IgD-negative memory B cell (primary cell): ENCODE data around the gene API5. TPM values are rescaled to one million over a fixed set of nuclear protein-coding genes. Genes with fewer than 3 reads are reported as not detected.
"Not testable (repeated sequence)": the region's sequence is repeated elsewhere in the genome, so short reads cannot be mapped to it uniquely, and the experiment has no call there.

Source experiments
- H3K27ac Mint-ChIP-seq, 3 donors: one replicate each; pipeline ENCODE4 v1.8.0; 2020 to 2022; ENCODE audit warnings: mild to moderate bottlenecking in 3 of 3, mixed read lengths in 3 of 3, moderate library complexity in 1 of 3
- H3K27me3 Mint-ChIP-seq: one replicate; pipeline ENCODE4 v1.8.0; 2021; ENCODE audit warnings: mixed read lengths
- H3K36me3 Mint-ChIP-seq: one replicate; pipeline ENCODE4 v1.8.0; 2020; ENCODE audit warnings: mild to moderate bottlenecking, mixed read lengths
- H3K4me1 Mint-ChIP-seq, 3 donors: one replicate each; pipeline ENCODE4 v1.8.0; 2020 to 2022; ENCODE audit warnings: mixed read lengths in 3 of 3, mild to moderate bottlenecking in 1 of 3
- H3K4me3 Mint-ChIP-seq, 4 donors: one replicate each; pipeline ENCODE4 v1.8.0; 2020 to 2022; ENCODE audit warnings: mild to moderate bottlenecking in 4 of 4, mixed read lengths in 4 of 4, moderate library complexity in 3 of 4
- H3K9me3 Mint-ChIP-seq, 3 donors: one replicate each; pipeline ENCODE4 v1.8.0; 2020 to 2021; ENCODE audit warnings: mixed read lengths in 3 of 3, mild to moderate bottlenecking in 1 of 3
- polyA plus RNA-seq: library from polyadenylated mRNA; unstranded; fragments of 300-500 nt; fragmentation: Illumina TruSeq; gene quantifications from one replicate; pipeline ENCODE4 v1.2.3, GENCODE V29; 2021

API5 gene
- polyA plus RNA-seq, 1 donor from 2014 or later: 95.1 TPM

DNA sequence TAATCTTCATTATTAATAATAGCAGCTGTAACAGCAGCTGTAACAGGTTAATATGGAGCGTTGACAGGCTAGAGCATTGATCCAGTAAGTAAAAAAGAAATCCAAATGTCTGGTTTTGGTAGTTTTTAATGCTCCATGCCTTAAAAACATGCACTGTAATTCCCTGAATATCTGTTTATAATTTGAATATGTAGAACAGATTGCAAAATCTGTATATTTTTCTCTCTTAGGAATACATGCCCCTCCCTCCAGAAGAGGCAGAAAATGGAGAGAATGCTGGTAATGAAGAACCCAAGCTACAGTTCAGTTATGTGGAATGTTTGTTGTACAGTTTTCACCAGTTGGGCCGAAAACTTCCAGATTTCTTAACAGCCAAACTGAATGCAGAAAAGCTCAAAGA lies 16.7 kb downstream of the API5 start:
- Mint-ChIP-seq H3K27me3 (no peaks in the 10 kb centered on the region), H3K4me1 (no peaks in the 10 kb centered on the region), H3K9me3 (no peaks in the 10 kb centered on the region), H3K27ac (no peak overlapping the region), H3K4me3 (no peak overlapping the region), H3K36me3 (peaks cover 9% of the 10 kb centered on the region)

DNA sequence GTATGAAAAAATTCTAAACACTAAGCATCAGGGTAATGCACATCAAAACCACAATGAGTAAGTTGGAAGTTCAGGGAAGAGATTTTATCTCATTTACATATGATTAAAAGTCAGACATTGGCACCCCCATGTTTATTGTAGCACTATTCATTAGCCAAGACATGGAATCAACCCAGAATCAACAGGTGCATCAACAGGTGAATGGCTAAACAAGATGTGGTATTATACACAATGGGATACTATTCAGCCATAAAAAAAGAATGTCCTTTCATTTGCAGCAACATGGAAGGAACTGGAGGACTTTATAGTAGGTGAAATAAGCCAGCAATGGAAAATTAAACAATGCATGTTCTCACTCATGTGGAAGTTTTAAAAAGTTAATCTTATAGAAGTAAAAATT lies 29.4 kb downstream of the API5 start:
- Mint-ChIP-seq H3K4me1 (no peaks in the 10 kb centered on the region), H3K27ac (peak overlapping the region in 1 of 3 donors; percentile 62), H3K9me3 (no peaks in the 10 kb centered on the region), H3K4me3 (no peak overlapping the region), H3K36me3 (peaks cover 6% of the 10 kb centered on the region), H3K27me3 (no peaks in the 10 kb centered on the region)

DNA sequence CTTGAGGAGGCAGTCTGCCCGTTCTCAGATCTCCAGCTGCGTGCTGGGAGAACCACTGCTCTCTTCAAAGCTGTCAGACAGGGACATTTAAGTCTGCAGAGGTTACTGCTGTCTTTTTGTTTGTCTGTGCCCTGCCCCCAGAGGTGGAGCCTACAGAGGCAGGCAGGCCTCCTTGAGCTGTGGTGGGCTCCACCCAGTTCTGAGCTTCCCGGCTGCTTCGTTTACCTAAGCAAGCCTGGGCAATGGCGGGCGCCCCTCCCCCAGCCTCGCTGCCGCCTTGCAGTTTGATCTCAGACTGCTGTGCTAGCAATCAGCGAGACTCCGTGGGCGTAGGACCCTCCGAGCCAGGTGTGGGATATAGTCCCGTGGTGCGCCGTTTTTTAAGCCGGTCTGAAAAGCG lies 39.6 kb downstream of the API5 start:
- not testable (repeated sequence) for H3K9me3 Mint-ChIP-seq, H3K4me3 Mint-ChIP-seq, H3K4me1 Mint-ChIP-seq, H3K27ac Mint-ChIP-seq, H3K27me3 Mint-ChIP-seq, H3K36me3 Mint-ChIP-seq

DNA sequence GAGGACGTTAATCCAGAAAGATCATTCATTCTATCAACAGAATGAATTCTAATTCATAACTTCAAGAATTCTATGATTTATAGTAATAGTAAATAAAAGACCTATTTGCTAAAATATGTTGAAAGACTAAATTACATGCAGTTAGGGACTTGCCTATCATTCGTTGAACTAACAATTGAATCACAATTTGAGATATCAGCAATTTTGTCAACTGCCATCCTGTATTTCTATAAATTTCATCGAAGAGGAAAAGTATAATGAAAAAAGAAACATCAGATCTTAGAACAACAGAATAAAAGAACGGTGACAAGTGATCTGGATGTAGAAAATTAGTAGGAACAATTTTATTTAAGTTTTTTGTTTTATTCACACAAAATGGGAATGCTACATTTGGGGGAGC lies 42.5 kb downstream of the API5 start:
- H3K27me3 Mint-ChIP-seq: no peaks in the 10 kb centered on the region
- H3K9me3 Mint-ChIP-seq: no peaks in the 10 kb centered on the region
- H3K4me1 Mint-ChIP-seq: peaks cover 0 to 13% (median 7%) of the 10 kb centered on the region in 3 donors
- H3K27ac Mint-ChIP-seq: peak overlapping the region in 1 of 3 donors; percentile 36
- H3K36me3 Mint-ChIP-seq: peaks cover 1% of the 10 kb centered on the region
- H3K4me3 Mint-ChIP-seq: no peak overlapping the region

DNA sequence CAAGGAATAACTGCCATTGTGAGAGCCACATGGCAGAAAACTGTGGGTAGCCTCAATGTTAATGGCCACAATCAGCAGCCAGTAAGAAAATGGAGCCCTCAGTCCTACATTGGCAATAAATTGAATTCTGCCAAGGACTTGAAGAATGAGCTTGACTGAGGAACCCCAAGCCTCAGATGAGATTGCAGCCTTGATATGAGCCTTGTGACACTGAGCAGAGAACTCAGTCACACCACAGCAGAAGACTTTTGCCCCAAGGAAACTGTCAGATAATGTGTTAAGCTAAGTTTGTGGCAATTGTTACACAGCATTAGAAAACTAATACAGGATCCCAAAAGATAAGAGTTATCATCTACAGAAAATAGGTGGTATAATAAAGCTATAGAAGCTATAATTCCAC lies 44.5 kb downstream of the API5 start:
- H3K27ac Mint-ChIP-seq: no peak overlapping the region
- H3K27me3 Mint-ChIP-seq: no peaks in the 10 kb centered on the region
- H3K4me1 Mint-ChIP-seq: peaks cover 18 to 29% (median 25%) of the 10 kb centered on the region in 3 donors
- no peaks in the 10 kb centered on the region for H3K9me3 Mint-ChIP-seq
- peaks cover 1% of the 10 kb centered on the region for H3K36me3 Mint-ChIP-seq
- peak overlapping the region in 1 of 4 donors; percentile 75 for H3K4me3 Mint-ChIP-seq

GRCh38 chr11:43358279-43358800 lies 46.5 kb downstream of the API5 start:
- peaks cover 22 to 33% (median 31%) of the 10 kb centered on the region in 3 donors for H3K4me1 Mint-ChIP-seq

GRCh38 chr11:43358801-43359421 lies 47.1 kb downstream of the API5 start, which contains the start of gene TTC17:
TTC17 (plus strand) TSS chr11:43358920; CDS start chr11:43358955, 35 bp downstream.
- peak within 1 kb of the TSS; percentile 97 to 100 (median 100) for H3K4me3 Mint-ChIP-seq
- H3K36me3 Mint-ChIP-seq: peaks cover 1% of the 10 kb centered on the region
- peaks cover 25 to 37% (median 36%) of the 10 kb centered on the region in 3 donors for H3K4me1 Mint-ChIP-seq
- no peaks in the 10 kb centered on the region for H3K27me3 Mint-ChIP-seq
- peak within 1 kb of the TSS; percentile 94 to 99 (median 98) for H3K27ac Mint-ChIP-seq
- no peaks in the 10 kb centered on the region for H3K9me3 Mint-ChIP-seq

More at GRCh38 chr11:43358279-43358800, 46.5 kb downstream of the API5 start:
- Mint-ChIP-seq H3K27ac (peak overlapping the region; percentile 94 to 99 (median 98)), H3K9me3 (no peaks in the 10 kb centered on the region), H3K4me3 (peak overlapping the region; percentile 97 to 100 (median 100)), H3K36me3 (peaks cover 1% of the 10 kb centered on the region), H3K27me3 (no peaks in the 10 kb centered on the region)

DNA sequence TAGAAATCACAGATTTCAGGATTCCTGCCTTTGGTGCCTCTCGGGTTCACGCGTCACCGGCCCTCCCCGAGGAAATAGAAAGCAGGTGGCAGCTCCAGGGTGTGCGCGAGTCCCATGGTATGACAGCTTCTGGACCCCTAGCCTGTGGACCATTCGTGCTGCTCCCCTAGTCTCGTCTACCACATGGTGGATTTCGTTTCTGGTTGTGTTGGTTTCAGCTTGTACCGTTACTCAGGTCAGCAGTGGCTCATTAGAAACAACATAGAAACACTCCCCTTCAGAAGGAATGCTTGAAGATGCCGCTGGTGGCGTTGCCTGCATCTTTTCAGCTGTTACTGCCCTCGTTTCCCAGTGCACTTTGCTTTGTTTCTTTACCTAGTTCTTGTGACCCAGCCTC lies 47.6 kb downstream of the API5 start:
- no peaks in the 10 kb centered on the region for H3K27me3 Mint-ChIP-seq
- H3K36me3 Mint-ChIP-seq: peaks cover 1% of the 10 kb centered on the region
- peak overlapping the region; percentile 94 to 99 (median 98) for H3K27ac Mint-ChIP-seq
- peak overlapping the region; percentile 97 to 100 (median 100) for H3K4me3 Mint-ChIP-seq
- peaks cover 27 to 37% (median 36%) of the 10 kb centered on the region in 3 donors for H3K4me1 Mint-ChIP-seq
- no peaks in the 10 kb centered on the region for H3K9me3 Mint-ChIP-seq

- Mint-ChIP-seq H3K27me3 (no peaks in the 10 kb centered on the region), H3K4me1 (peaks cover 27 to 37% (median 36%) of the 10 kb centered on the region in 3 donors), H3K36me3 (peaks cover 1% of the 10 kb centered on the region), H3K4me3 (peak overlapping the region; percentile 97 to 100 (median 100)), H3K27ac (peak overlapping the region in 2 of 3 donors; percentile 53 to 98), H3K9me3 (no peaks in the 10 kb centered on the region)
Measured at GRCh38 chr11:43360361-43361032, 48.7 kb downstream of the API5 start.

DNA sequence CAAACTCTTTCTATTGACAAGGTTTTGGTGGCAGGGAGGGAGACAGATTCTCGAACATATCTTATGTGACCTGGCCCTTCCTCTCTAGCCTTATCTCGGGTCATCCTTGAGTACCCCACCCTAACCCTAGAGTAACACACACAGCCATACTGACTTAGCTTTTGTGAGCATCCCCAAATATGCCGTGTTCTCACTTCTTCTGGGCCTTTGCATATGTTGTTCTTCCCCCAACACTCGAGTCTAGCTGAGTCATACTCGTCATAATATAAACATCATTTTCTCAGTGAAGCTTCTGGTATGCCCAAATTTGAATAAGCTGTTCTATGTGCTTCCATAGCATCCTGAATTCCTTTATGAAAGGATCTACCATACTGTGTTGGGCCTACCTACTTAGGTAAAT lies 54.9 kb downstream of the API5 start:
- Mint-ChIP-seq H3K36me3 (peaks cover 2% of the 10 kb centered on the region), H3K9me3 (no peaks in the 10 kb centered on the region), H3K4me3 (peak overlapping the region in 2 of 4 donors; percentile 0 to 47), H3K27me3 (no peaks in the 10 kb centered on the region), H3K27ac (peak overlapping the region in 1 of 3 donors; percentile 83), H3K4me1 (peaks cover 32 to 35% (median 33%) of the 10 kb centered on the region in 3 donors)

- Mint-ChIP-seq H3K4me3 (peak overlapping the region in 3 of 4 donors; percentile 0 to 19 (median 1)), H3K27me3 (no peaks in the 10 kb centered on the region), H3K27ac (peak overlapping the region in 2 of 3 donors; percentile 1 to 83), H3K9me3 (no peaks in the 10 kb centered on the region), H3K36me3 (peaks cover 2% of the 10 kb centered on the region), H3K4me1 (peaks cover 31 to 35% (median 33%) of the 10 kb centered on the region in 3 donors)
Measured at GRCh38 chr11:43367382-43368178, 55.8 kb downstream of the API5 start.

- Mint-ChIP-seq H3K4me1 (peaks cover 3 to 15% (median 12%) of the 10 kb centered on the region in 3 donors), H3K9me3 (no peaks in the 10 kb centered on the region), H3K27me3 (no peaks in the 10 kb centered on the region), H3K36me3 (no peaks in the 10 kb centered on the region), H3K4me3 (no peak overlapping the region), H3K27ac (no peak overlapping the region)
Measured at GRCh38 chr11:43376065-43376464, 64.3 kb downstream of the API5 start.

GRCh38 chr11:43376594-43376993 lies 64.8 kb downstream of the API5 start:
- Mint-ChIP-seq H3K4me3 (peak overlapping the region in 1 of 4 donors; percentile 37), H3K4me1 (peaks cover 3 to 15% (median 12%) of the 10 kb centered on the region in 3 donors), H3K27me3 (no peaks in the 10 kb centered on the region), H3K36me3 (no peaks in the 10 kb centered on the region), H3K9me3 (no peaks in the 10 kb centered on the region), H3K27ac (peak overlapping the region in 1 of 3 donors; percentile 39)

DNA sequence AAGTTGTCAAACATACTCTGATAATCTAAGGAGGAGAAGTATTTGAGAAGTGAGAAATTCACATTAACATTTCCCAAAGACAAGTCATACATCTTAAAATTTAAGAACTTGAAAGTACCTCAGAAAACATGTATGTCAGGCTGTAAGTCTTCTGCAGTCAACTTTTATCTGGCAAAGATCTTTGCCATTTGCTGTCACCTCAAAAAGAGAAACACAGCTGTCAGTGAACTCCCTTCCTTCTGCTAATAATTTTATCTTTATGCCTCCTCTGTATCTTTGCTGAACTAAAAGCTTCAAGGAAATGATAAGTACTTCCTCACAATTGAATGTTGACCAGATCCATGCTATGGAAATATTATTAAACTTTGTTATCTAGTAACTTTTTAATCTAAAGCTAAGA lies 65.6 kb downstream of the API5 start:
- no peaks in the 10 kb centered on the region for H3K36me3 Mint-ChIP-seq
- H3K27me3 Mint-ChIP-seq: no peaks in the 10 kb centered on the region
- H3K9me3 Mint-ChIP-seq: no peaks in the 10 kb centered on the region
- H3K27ac Mint-ChIP-seq: no peak overlapping the region
- H3K4me1 Mint-ChIP-seq: peaks cover 3 to 17% (median 12%) of the 10 kb centered on the region in 3 donors
- no peak overlapping the region for H3K4me3 Mint-ChIP-seq

DNA sequence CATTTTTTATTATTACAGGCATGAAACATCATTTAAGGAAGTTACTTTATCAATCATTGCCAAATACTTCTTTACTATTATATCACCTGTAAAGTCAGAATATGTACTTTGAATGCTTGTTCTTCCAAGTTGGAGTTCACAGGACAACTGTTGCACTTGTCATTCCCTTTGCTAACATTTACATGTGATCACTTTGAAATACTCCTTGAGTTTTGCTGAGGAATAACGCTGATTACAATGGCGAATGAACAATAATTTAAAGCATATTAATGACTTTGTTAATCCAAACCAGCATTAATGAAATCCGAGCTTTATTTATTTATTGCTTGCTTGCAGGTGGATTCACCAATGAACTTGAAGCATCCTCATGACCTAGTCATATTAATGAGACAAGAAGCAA lies 67.1 kb downstream of the API5 start:
- Mint-ChIP-seq H3K9me3 (no peaks in the 10 kb centered on the region), H3K4me3 (no peak overlapping the region), H3K36me3 (no peaks in the 10 kb centered on the region), H3K4me1 (peaks cover 3 to 17% (median 10%) of the 10 kb centered on the region in 3 donors), H3K27me3 (no peaks in the 10 kb centered on the region), H3K27ac (no peak overlapping the region)
